Fibroblast of skin of left quadriceps (primary cell): ENCODE data around the gene SPEN.
A peak's percentile ranks its signal among the peaks of the same experiment; 100 is the strongest.

Experiments
- DNase-seq, 2 experiments: peaks; one replicate each; pipeline ENCODE4 v3.0.0-alpha.2; 2013; ENCODE audit warnings: low read depth in 2 of 2

The SPEN gene

GRCh38 chr1:15948595-15949452 lies 101.3 kb downstream of the SPEN start:
- peak; percentile 80 to 82 for DNase-seq

DNA sequence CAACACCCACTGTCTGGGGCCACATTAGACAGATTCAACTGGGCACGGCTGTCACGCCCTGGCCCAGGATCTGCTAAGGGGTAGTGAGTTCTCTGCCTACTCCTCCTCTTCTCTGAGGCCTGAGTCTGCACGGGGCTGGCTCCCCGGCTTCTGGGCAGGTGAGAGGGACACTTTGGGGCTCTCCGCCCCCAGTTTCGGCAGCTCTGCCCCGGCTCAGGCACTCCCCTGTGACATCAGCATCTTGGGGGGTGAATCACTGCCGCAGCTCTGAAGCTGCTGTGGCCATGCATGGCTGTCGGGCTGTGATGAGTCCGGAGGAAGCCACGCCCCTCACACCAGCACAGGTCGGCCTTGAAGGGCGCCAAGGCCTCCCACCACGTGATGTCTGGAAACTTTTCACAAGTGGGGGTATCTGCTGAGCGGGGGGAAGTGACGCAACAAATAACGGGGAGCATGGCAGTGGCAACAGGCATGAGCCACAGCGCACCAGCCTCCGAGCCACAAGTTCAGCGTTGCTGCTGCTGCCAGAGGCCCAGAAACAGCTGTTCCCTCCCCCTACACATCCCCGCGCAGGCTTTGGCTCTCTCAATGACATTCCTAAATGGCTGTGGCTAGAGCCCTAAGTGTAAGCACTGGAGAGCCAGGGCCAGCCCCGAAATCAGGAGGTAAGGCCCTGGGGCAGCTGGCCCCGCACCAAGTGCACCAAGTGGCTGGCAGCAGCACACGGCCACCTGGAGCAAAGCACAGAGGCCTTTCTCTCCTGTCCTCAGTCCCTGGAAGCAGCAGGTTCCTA lies 102.1 kb downstream of the SPEN start:
- DNase-seq = peak; percentile 79 to 81

GRCh38 chr1:15950302-15950701 lies 102.8 kb downstream of the SPEN start:
- DNase-seq = no peak

GRCh38 chr1:15950763-15951295 lies 103.3 kb downstream of the SPEN start:
- no peak for DNase-seq

- no peak for DNase-seq
Measured at GRCh38 chr1:15951341-15952153, 104.0 kb downstream of the SPEN start.

- DNase-seq = peak; percentile 73 to 80
Measured at GRCh38 chr1:15952317-15953258, 105.1 kb downstream of the SPEN start.

DNA sequence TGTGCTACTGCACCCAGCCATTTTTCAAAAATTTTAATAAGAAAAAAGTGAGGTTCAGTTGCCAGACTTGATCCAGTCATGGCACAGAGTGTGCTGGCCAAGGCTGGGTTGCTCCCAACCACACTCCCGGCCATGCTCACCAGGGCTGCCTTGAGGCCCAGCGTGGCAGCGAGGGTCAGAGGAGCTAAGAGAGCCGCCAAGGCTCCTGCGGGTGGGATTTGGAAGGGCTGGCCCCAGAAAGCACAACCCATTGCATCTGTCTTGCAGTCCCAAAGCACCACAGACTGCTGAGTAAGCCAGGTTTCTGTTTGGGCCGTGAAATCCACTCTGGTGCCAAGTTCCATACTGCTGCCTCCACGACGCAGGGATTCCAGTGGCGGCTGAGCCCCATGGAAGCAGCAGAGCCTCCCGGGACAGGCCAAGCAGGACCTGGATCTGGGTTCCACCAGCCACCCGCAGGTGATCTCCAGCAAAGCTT lies 105.8 kb downstream of the SPEN start:
- no peak for DNase-seq

DNA sequence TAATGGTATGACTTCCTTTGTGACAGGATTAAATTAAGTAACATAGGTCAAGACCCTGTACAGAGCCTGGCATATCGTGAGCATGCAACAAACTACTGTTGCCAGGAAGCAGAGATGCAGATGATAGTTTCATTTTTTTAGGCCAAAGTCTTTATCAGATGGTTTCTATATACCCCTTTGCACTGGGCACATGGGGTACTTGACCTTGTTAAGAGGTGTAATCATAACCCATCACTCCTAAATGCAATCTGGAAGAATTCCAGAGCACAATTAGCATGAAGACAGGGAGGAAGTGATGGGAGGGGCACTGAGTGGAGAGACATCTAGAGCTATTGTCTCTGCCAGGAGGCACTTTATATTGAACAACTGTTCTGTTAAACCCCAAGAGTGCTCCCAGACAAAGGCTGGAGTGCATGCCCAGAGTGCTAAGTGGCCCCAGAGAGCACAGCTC lies 106.3 kb downstream of the SPEN start:
- no peak for DNase-seq

DNA sequence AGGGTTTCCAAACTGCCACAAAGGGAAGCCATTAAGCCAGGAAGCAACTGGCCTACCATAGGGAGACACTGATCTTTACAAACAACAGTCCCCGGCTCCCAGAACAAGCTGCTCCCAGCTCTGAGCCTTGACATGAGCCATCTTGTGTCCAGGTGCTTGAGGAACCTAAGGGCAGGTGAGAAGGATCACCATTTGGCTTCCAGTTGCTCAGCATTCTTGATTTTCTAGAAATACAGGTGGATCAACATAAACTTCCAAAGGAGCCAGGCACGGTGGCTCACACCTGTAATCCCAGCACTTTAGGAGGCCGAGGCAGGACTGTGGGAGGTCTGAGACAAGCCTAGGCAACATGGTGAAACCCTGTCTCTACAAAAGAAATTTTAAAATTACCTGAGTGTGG lies 106.8 kb downstream of the SPEN start:
- DNase-seq = no peak

- DNase-seq = no peak
Measured at GRCh38 chr1:15955552-15955951, 108.0 kb downstream of the SPEN start.

GRCh38 chr1:15956150-15956549 lies 108.6 kb downstream of the SPEN start:
- no peak for DNase-seq

DNA sequence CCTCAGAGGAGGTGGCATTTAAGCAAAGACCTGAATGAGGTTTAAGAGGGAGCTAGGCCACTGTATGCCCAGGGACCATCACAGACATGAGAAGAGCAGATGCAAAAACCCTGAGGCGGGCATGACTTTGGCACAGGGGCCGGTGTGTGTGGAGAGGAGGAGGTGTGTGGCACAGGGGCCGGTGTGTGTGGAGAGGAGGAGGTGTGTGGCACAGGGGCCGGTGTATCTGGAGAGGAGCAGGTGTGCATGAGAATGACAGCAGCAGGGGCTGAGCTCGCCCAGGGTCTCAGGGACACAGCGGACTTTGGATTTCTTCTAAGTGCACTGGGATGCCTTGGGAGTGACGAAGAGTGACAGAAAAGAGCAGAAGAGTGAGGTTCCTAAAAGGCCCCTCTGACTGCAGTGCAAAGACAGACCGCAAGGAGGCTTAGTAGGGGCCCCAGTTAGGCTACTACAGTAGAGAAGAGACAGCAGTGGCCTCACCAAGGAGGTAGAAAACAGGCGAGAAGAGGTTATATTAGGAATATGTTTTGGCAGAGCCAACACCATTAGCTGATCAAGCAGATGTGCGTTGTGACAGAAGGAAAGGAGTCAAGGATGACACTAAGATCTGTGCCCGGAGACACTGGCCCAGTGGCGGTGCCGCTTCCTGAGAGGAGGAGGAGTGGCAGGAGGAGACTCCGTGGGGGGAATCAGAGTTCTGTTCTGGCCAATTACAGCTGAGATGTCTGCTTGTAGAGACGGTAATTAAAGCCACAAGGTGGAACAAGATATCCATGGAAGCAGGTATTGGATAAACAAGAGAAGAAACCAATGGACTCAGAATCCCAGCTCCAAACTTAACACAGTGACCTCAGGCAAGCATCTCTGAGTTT lies 110.0 kb downstream of the SPEN start:
- DNase-seq = no peak

GRCh38 chr1:15958111-15958510 lies 110.6 kb downstream of the SPEN start:
- DNase-seq = no peak

GRCh38 chr1:15958793-15959192 lies 111.3 kb downstream of the SPEN start:
- no peak for DNase-seq

DNA sequence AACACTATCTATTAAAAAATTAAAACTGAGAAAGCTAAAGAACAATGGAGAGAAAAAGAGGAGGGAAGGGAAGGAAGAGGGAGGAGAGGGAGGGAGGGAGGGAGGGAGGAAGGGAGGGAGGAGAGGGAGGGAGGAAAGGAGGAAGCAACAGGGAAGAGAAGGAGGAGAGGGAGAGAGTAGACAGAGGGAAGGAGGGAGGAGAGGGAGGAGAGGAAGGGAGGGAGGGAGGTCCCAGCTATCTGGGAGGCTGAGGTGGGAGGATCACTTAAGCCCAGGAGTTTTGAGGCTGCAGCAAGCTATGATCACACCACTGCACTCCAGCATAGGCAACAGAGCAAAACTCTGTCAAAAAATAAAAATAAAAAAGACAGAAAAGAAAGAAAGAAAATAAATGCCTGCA lies 111.9 kb downstream of the SPEN start:
- DNase-seq = no peak

GRCh38 chr1:15959827-15960446 lies 112.4 kb downstream of the SPEN start:
- DNase-seq = no peak

- no peak for DNase-seq
Measured at GRCh38 chr1:15960808-15961207, 113.3 kb downstream of the SPEN start.

DNA sequence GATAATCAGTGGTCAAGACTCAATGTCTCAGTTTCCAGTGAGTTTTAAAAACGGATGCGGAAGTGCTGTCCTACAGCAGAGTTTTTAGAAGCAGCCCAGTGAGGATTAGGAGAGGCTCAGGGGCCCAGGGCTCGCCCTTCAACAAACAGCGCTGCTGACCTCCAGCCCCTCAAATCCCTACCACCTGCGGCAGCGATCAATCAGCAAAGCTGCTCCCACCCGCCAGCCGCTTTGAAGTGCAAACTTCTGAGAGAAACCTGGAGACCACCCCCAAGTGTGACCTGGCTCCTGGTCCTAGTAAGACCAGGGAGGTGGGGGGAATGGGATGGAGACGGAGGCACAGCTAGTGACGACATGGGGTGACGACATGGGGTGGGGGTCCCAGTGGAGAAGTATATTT lies 114.0 kb downstream of the SPEN start:
- DNase-seq = no peak

DNA sequence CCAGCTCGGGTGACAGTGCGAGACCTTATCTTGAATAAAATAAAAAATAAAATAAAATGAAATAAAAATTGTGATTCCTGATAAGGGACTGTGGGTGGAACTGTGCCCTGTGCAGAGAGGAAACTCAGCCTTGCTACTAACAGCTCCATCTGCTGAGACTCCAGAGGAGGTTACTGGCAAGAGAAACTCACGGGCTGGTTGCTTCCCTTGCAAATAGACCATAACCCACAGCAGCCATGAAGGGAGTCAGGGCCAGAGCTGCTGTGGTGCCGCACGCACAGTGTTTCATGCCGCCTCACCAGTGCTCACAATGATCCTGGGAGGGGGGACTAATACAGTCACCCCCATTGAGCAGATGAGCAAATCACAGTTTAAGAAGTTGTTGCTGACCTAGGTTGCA lies 114.7 kb downstream of the SPEN start:
- DNase-seq = no peak
